ENCODE results near the gene KSR1.

Gene KSR1

DNA sequence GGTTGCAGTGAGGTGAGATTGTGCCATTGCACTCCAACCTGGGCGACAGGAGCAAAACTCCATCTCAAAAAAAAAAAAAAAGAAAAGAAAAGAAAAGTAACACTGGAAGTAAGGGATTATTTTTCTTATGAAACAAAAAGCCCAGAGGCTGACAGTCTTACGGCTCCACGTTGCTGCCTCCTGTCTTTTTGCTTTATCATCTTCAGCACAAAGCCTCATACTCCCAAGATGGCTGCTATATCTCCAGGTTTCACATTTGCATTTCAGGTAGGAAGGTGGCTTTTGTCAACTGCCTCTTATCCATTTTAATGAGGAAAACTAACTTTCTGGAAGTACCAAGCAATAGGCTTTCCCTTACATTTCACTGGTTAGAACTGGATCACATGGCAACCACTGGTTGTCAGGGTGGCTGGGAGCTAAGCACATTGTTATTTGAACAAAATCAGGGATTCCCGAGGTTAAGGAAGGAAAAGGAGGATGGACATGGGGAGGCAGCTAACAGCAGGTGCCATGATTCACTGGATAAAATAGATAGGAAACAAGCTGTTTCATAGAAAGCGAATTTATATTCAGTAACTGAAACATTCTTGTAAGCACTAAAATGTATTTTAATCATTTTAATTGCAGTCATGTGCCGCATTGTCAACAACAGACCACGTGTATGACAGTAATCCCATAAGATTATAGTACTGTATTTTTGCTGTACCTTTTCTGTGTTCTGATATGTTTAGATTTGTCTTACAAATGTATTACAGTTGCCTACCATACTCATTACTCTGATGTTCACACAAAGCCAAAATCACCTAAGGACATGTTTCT, 58.6 kb downstream of the KSR1 start:
- no peak for DNase-seq (ENCODE audit: low read depth)
- TF ChIP-seq, protein P1, sequence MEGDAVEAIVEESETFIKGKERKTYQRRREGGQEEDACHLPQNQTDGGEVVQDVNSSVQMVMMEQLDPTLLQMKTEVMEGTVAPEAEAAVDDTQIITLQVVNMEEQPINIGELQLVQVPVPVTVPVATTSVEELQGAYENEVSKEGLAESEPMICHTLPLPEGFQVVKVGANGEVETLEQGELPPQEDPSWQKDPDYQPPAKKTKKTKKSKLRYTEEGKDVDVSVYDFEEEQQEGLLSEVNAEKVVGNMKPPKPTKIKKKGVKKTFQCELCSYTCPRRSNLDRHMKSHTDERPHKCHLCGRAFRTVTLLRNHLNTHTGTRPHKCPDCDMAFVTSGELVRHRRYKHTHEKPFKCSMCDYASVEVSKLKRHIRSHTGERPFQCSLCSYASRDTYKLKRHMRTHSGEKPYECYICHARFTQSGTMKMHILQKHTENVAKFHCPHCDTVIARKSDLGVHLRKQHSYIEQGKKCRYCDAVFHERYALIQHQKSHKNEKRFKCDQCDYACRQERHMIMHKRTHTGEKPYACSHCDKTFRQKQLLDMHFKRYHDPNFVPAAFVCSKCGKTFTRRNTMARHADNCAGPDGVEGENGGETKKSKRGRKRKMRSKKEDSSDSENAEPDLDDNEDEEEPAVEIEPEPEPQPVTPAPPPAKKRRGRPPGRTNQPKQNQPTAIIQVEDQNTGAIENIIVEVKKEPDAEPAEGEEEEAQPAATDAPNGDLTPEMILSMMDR (conservative IDR thresholded peaks at IDR 0.05; ENCODE audit: low read depth, low read length): no peak
- no peak overlapping the region for H3K4me3 ChIP-seq (ENCODE audit: low read length)

DNA sequence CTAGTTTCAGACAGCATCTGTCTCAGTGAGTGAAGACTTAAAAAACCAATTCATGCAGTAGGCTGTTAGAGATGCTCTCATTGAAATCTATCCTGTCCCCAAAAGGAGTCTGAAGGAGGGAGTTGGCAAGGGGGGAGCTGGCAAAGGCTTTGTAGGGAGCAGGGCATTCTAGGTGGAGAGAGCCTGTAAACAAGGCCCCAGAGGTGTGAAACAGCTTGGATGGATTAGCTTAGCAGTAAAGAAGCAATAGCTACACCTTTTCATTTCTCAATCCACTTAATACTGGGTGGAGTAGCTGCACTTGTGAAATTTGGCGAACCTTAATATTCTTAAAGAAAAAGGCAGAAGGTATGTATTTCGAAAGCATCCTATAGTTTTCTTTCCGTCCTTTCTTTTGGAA, 61.8 kb downstream of the KSR1 start:
- TF ChIP-seq, protein P1 (conservative IDR thresholded peaks at IDR 0.05; ENCODE audit: low read depth, low read length): no peak
- H3K4me3 ChIP-seq (ENCODE audit: low read length): no peak overlapping the region

DNA sequence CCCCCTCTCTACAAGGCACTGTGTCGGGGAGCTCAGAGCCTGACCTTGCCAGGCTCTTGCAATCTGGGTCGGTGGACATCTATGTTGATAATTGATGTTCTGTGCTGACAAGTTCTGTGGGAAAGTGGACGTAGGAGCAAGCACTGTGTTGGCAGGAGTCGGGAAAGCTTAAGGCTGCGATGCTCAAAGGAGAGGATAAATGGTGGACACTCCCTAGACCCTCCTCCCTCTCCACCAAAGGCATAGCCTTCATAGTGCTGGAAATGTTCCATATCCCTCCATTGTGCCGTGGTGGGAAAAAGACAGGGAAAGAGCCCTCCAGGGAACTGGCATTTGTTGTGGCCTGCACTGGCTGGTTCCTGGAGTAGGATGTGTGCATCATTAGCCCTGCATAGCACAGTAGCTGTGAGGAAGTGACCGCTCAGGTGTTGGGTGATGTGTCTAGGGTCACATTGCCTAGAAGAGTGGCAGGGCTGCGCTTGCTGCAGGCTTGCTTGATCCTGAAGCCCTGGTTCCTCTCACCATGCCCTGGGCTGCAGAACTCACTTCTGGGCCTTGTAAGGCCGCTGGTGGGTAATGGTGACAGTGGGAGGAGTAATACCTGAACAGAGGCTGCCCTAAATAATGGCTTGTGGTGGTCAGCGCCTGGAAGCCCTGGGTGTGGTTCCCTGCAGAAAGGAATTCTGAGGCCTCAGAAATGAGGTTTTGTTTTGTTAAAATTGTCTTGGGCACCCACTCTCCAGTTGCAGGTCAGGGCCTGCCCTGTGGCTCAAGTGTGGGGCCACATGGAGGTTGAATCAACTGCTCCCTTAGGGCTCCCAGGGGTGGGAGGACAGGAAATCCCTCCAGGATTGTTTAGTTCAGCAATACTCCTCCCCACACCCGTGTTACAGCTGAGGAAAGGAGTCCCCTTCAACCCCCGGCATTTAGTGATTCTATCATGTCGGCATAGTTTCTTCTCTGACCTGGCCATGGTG, 62.6 kb downstream of the KSR1 start:
- TF ChIP-seq, protein P1 (conservative IDR thresholded peaks at IDR 0.05; ENCODE audit: low read depth, low read length): no peak
- no peak overlapping the region for H3K4me3 ChIP-seq (ENCODE audit: low read length)
- no peak for DNase-seq (ENCODE audit: low read depth)

More for the DNA sequence above, 61.8 kb downstream of the KSR1 start:
- no peak for DNase-seq (ENCODE audit: low read depth)

DNA sequence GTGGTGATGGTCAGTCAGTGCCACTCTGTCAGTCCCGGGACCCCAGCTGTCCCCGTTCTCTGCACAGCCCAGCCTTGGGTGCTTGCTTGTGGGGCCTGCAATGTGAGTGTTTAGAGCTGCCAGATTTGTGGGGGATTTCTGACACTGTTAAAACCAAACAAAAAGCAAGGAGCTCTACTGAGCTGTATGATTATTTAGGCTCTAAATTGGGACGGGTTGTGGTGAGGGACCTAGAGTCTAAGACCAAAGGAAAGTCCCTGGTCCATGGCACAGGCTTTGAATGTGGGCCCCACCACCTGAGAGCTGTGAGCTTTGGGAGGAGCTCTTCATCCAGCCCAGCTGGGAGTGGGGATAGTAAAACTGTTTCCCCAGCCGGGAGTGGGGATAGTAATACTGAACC, 63.3 kb downstream of the KSR1 start:
- no peak overlapping the region for H3K4me3 ChIP-seq (ENCODE audit: low read length)
- TF ChIP-seq, protein P1 (conservative IDR thresholded peaks at IDR 0.05; ENCODE audit: low read depth, low read length): no peak
- DNase-seq (ENCODE audit: low read depth): no peak

DNA sequence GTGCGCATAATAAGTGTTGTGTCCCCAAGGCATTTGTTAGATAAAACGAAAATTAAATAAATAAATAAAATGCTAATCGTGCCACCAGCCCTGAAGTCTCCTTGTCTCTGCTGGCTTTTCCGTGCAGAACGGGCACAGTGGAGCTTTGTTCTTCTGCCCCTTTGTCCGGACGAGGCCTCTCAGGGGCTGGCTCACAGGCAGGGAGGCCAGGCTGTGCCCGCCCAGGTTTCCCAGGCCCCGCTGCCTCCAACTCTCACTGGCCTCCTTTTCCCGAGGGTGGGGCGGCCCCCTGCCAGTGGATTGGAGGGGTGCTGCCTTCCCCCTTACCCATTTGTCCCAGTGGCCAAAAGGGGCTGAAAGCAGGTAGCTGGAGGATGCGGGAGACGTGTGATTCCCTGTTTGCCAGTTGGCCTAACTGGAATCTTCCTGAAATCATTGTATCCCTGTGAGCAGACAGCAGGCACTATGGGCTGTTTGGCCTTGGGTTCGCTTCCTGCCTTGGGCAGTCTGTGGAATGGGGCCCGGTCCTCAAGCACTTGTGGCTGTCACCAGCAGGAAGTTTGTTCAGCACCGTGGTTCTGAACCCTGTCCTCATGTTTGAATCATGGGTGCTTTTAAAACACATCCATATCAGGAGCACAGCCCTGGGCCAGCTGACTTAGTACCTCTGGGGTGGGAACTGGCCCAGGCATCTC, 64.4 kb downstream of the KSR1 start:
- DNase-seq (ENCODE audit: low read depth): no peak
- no peak overlapping the region for H3K4me3 ChIP-seq (ENCODE audit: low read length)
- TF ChIP-seq, protein P1 (conservative IDR thresholded peaks at IDR 0.05; ENCODE audit: low read depth, low read length): no peak

DNA sequence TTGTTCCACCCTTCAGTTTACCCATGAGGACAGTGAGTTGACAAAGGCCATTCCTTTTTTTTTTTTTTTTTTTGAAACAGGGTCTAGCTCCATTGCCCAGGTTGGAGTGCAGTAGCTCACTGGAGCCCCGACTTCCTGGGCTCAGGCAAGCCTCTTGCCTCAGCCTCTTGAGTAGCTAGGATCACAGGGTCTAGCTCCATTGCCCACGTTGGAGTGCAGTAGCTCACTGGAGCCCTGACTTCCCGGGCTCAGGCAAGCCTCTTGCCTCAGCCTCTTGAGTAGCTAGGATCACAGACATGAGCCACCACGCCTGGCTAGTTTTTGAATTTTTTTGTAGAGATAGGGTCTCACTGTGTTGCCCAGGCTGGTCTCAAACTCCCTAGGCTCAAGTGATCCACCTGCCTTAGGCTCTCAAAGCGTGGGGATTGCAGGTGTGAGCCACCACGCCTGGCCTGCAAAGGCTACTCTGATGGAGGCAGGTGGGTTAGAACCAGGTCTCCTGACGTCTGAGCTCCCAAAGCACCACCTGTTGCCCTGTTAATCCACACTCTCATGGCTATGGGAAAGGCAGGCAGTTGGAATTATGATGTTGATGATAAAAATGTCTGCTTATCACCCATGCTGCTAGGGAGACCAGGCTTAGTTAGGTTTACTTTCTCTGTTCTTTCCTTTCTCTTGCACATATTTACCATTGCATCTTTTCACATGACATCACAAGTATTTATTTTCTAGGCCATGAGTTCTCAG, 65.2 kb downstream of the KSR1 start:
- TF ChIP-seq, protein P1 (conservative IDR thresholded peaks at IDR 0.05; ENCODE audit: low read depth, low read length): no peak
- DNase-seq (ENCODE audit: low read depth): no peak
- no peak overlapping the region for H3K4me3 ChIP-seq (ENCODE audit: low read length)

Data from retinal pigment epithelial cell (primary cell).